Parathyroid adenoma (tissue), 2 donors: ENCODE measurements around the gene KREMEN1.

Experiments used
- H2AFZ ChIP-seq: fragments of 300-600 bp; sonication (generic); one replicate; pipeline ENCODE4 v1.7.0; 2017; ENCODE audit warnings: antibody characterized with exemption, mild to moderate bottlenecking
- H3K27ac ChIP-seq: fragments of 300-600 bp; sonication (generic); one replicate; pipeline ENCODE4 v1.7.0; 2017
- H3K27me3 ChIP-seq: fragments of 300-600 bp; sonication (generic); one replicate; pipeline ENCODE4 v1.7.0; 2017; ENCODE audit warnings: low read length; ENCODE audit not compliant: control insufficient read depth, insufficient read depth
- H3K36me3 ChIP-seq: fragments of 300-600 bp; sonication (generic); one replicate; pipeline ENCODE4 v1.7.0; 2017; ENCODE audit warnings: low read length; ENCODE audit not compliant: control insufficient read depth, insufficient read depth
- H3K4me1 ChIP-seq: fragments of 300-600 bp; sonication (generic); one replicate; pipeline ENCODE4 v1.7.0; 2017; ENCODE audit warnings: control low read depth
- H3K4me2 ChIP-seq: fragments of 300-600 bp; sonication (generic); one replicate; pipeline ENCODE4 v1.7.0; 2017; ENCODE audit warnings: low read length
- H3K4me3 ChIP-seq: fragments of 300-600 bp; sonication (generic); one replicate; pipeline ENCODE4 v1.7.0; 2017; ENCODE audit warnings: low read depth, low read length
- H3K79me2 ChIP-seq: fragments of 300-600 bp; sonication (generic); one replicate; pipeline ENCODE4 v1.7.0; 2017; ENCODE audit warnings: control low read depth
- H3K9ac ChIP-seq: fragments of 300-600 bp; sonication (generic); one replicate; pipeline ENCODE4 v1.7.0; 2017; ENCODE audit warnings: mild to moderate bottlenecking
- H3K9me3 ChIP-seq: fragments of 300-600 bp; sonication (generic); one replicate; pipeline ENCODE4 v1.7.0; 2017; ENCODE audit warnings: low read length; ENCODE audit not compliant: control insufficient read depth
- TF ChIP-seq, protein P1 (sequence below): fragments of 300-600 bp; sonication (generic); IDR thresholded peaks from one replicate; pipeline ENCODE4 v1.7.0; 2017; ENCODE audit warnings: antibody characterized with exemption, mild to moderate bottlenecking
- donor health status: primary hyperparathyroidism.

The KREMEN1 gene

GRCh38 chr22:29029202-29030000, 43.4 kb upstream of the KREMEN1 start:
- H3K9ac ChIP-seq = no peak overlapping the region
- H3K4me3 ChIP-seq = no peak overlapping the region
- H3K27me3 ChIP-seq = no peaks in the 10 kb centered on the region
- H3K79me2 ChIP-seq = no peaks in the 10 kb centered on the region
- H3K4me1 ChIP-seq = peaks cover 2% of the 10 kb centered on the region
- no peak overlapping the region for H3K27ac ChIP-seq
- no peaks in the 10 kb centered on the region for H3K9me3 ChIP-seq
- no peak overlapping the region for H2AFZ ChIP-seq
- TF ChIP-seq, protein P1, sequence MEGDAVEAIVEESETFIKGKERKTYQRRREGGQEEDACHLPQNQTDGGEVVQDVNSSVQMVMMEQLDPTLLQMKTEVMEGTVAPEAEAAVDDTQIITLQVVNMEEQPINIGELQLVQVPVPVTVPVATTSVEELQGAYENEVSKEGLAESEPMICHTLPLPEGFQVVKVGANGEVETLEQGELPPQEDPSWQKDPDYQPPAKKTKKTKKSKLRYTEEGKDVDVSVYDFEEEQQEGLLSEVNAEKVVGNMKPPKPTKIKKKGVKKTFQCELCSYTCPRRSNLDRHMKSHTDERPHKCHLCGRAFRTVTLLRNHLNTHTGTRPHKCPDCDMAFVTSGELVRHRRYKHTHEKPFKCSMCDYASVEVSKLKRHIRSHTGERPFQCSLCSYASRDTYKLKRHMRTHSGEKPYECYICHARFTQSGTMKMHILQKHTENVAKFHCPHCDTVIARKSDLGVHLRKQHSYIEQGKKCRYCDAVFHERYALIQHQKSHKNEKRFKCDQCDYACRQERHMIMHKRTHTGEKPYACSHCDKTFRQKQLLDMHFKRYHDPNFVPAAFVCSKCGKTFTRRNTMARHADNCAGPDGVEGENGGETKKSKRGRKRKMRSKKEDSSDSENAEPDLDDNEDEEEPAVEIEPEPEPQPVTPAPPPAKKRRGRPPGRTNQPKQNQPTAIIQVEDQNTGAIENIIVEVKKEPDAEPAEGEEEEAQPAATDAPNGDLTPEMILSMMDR = no peak
- H3K36me3 ChIP-seq = no peaks in the 10 kb centered on the region
- peak overlapping the region; percentile 11 for H3K4me2 ChIP-seq

DNA sequence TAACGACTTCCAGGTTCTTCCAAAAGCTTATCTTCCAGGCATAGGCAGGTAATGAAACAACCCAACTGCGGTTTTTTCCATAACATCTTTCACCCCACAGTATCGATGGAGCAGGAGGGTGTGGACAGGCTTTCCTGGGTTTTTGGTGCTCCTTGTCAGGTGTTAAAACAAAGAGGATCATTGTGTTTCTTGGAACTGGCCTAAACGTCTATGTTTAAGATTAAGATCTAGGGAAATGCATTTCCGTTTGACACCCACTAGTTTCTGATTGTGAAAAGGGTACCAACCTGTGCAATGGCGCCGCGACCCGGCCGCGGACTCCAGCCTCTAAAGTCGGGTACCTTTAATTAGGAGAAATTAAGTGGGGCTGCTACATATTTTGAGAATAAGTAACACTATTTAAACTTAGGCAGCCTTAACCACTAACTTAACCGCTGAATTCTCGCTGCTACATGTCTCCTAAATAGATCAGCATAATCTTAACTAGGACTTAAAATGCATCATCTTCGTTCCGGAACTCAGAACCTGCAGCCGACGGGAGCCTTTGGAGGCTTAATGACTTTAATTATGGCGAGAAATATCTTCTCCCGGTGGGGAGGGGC, 42.7 kb upstream of the KREMEN1 start:
- TF ChIP-seq, protein P1 = no peak
- H3K4me2 ChIP-seq = peak overlapping the region; percentile 72
- no peaks in the 10 kb centered on the region for H3K36me3 ChIP-seq
- H3K4me1 ChIP-seq = peaks cover 2% of the 10 kb centered on the region
- no peak overlapping the region for H3K9ac ChIP-seq
- peak overlapping the region; percentile 49 for H3K4me3 ChIP-seq
- H3K9me3 ChIP-seq = no peaks in the 10 kb centered on the region
- H3K27me3 ChIP-seq = no peaks in the 10 kb centered on the region
- H3K27ac ChIP-seq = no peak overlapping the region
- H3K79me2 ChIP-seq = no peaks in the 10 kb centered on the region
- peak overlapping the region; percentile 66 for H2AFZ ChIP-seq

DNA sequence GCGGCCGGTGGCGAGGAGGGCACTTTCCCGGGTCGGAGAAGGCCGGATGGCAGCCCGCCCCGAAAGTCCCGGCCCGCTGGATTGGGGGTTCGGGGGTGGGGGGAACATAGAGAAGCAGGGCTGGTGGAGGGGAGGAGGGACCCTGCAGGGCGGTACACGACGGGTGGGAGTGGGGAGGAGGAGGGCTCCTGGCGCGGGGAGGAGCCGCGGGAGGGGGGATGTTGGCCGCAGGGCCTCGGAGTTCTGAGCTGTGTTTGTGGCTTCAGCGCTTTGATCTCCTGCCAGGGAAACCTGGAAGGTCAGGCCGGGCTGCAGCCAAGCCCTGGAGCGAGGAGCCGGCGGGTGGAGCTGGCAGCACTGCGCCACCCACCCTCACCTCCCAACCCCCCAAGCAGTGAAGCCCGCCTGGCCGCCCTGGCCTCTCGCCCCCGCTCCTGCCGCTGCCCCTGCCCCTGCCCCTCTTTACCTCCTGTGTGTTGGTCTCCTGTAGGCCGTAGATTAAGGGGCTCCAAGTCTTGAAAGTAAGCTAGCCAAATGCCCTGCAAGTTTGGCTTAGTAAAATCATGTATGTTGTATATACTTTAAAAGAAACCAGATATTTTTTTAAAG, 42.1 kb upstream of the KREMEN1 start:
- Histone ChIP-seq H3K4me2 (peak overlapping the region; percentile 72), H3K9ac (no peak overlapping the region), H3K79me2 (no peaks in the 10 kb centered on the region), H3K9me3 (no peaks in the 10 kb centered on the region), H3K27me3 (no peaks in the 10 kb centered on the region), H3K4me3 (peak overlapping the region; percentile 49), H2AFZ (peak overlapping the region; percentile 66), H3K36me3 (no peaks in the 10 kb centered on the region), H3K27ac (no peak overlapping the region), H3K4me1 (peaks cover 2% of the 10 kb centered on the region)
- TF ChIP-seq, protein P1 = no peak

GRCh38 chr22:29031227-29032011, 41.4 kb upstream of the KREMEN1 start:
- Histone ChIP-seq H3K4me3 (no peak overlapping the region), H3K27me3 (no peaks in the 10 kb centered on the region), H3K79me2 (no peaks in the 10 kb centered on the region), H2AFZ (peak overlapping the region; percentile 66), H3K9me3 (no peaks in the 10 kb centered on the region), H3K27ac (no peak overlapping the region), H3K4me2 (peak overlapping the region; percentile 72), H3K36me3 (no peaks in the 10 kb centered on the region), H3K9ac (no peak overlapping the region), H3K4me1 (peaks cover 2% of the 10 kb centered on the region)
- TF ChIP-seq, protein P1 = no peak
